Stimulated activated naive CD8-positive, alpha-beta T cell treated with anti-CD3 and anti-CD28 coated beads, Interleukin-15, amount 100 ng/mL, for 72 hours (primary cell): ENCODE measurements around the gene TAGLN.
A peak's percentile ranks its signal among the peaks of the same experiment; 100 is the strongest.
"Not testable (repeated sequence)": the region's sequence is repeated elsewhere in the genome, so short reads cannot be mapped to it uniquely, and the experiment has no call there.

Experiments
- ATAC-seq: fragments of 150-1000 bp; cut with Tn5 transposase; 2 replicates; pipeline ENCODE4 v1.10.0; 2021; ENCODE audit warnings: mild to moderate bottlenecking, moderate library complexity
- DNase-seq, 2 donors: peaks; one replicate each; pipeline ENCODE4 v3.0.0; 2021 to 2022
- H3K27ac Mint-ChIP-seq, 2 donors: one replicate each; pipeline ENCODE4 v1.8.0; 2022; ENCODE audit warnings: mild to moderate bottlenecking in 2 of 2, mixed read lengths in 2 of 2, moderate library complexity in 2 of 2
- H3K27me3 Mint-ChIP-seq: one replicate; pipeline ENCODE4 v1.8.0; 2022; ENCODE audit warnings: mixed read lengths
- H3K4me1 Mint-ChIP-seq: one replicate; pipeline ENCODE4 v1.8.0; 2022; ENCODE audit warnings: mild to moderate bottlenecking, mixed read lengths
- H3K4me3 Mint-ChIP-seq, 2 donors: one replicate each; pipeline ENCODE4 v1.8.0; 2022; ENCODE audit warnings: mild to moderate bottlenecking in 2 of 2, mixed read lengths in 2 of 2, moderate library complexity in 1 of 2
- H3K9me3 Mint-ChIP-seq, 2 donors: one replicate each; pipeline ENCODE4 v1.8.0; 2022; ENCODE audit warnings: mixed read lengths in 2 of 2

Gene TAGLN

DNA sequence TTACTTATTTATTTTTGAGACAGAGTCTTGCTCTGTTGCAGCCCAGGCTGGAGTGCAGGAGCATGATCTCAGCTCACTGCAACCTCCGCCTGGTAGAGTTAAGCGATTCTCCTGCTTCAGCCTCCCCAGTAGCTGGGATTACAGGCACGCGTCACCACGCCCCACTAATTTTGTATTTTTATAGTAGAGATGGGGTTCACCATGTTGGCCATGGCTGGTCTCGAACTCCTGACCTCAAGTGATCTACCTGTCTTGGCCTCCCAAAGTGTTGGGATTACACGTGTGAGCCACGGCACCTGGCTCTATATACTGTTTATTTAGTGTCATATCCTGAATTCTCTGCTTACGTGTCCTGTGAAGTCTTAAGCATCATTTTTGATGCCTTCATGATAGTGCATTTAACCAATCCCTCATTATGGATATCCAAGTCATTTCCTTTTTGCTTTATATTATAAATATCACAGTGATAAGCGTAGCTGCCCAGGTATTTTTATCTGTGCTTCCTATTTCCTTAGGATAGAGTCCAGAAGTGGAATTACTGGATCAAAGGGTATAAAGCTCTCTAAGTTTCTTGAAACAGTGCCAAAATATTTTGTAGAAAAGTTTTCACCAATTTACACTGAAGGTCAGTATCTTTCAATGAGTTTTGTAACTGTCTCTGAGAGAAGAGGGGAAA, 21.5 kb upstream of the TAGLN start:
- Mint-ChIP-seq H3K27ac (peak overlapping the region; percentile 19 to 92), H3K27me3 (no peaks in the 10 kb centered on the region), H3K4me1 (peaks cover 33% of the 10 kb centered on the region), H3K4me3 (peak overlapping the region; percentile 95), H3K9me3 (no peaks in the 10 kb centered on the region)
- DNase-seq = no peak
- no peak for ATAC-seq

DNA sequence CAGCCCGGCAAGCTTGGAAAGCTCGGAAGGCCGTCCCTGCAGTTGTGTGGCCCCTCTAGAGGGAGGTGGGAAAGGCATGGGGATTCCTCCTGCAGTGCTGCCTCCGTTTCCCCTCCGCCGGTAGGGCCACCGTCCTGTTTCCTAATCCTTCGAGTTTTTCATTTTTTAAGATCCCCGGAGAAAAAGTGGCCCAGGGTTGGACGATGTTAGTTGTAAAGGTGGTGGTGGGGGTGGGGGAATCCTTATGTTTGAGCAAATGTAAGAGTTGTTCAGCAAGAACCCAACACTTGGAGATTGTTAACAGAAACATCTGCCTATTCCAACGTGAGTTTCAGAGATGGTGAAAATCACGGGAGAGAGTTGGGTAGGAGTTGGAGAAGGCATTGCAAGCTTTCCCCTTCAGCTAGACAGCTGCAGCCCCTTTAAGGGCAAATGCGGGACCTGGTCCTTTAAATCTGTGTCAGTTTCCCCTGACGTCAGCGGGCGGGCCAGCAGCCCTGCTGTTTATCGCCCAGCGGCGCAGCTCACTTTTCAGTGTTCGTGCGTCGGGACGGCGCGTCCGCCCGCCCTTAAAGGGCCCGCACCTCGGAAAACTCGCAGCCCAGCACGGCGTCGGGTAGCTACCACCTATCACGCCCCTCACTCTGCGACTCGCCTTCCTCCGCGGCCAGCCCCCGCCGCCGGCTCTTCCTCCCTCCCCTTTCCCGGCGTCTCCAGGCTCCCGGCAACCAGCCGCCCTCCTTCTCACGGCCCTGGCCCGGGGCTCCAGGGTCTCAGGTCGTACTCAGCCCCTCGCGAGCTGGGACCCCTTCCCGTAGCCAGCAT, 20.7 kb upstream of the TAGLN start, which contains the start of gene SIDT2:
TSS of gene SIDT2 (plus strand) at position 534 of the 825 bp plus-strand sequence. CDS start 521 bp downstream, outside the sequence.
- no peaks in the 10 kb centered on the region for H3K9me3 Mint-ChIP-seq
- peak; percentile 84 to 89 for DNase-seq
- ATAC-seq = peak; percentile 98
- H3K4me3 Mint-ChIP-seq = peak within 1 kb of the TSS; percentile 95
- peak within 1 kb of the TSS; percentile 87 to 92 for H3K27ac Mint-ChIP-seq
- no peaks in the 10 kb centered on the region for H3K27me3 Mint-ChIP-seq
- H3K4me1 Mint-ChIP-seq = peaks cover 33% of the 10 kb centered on the region

DNA sequence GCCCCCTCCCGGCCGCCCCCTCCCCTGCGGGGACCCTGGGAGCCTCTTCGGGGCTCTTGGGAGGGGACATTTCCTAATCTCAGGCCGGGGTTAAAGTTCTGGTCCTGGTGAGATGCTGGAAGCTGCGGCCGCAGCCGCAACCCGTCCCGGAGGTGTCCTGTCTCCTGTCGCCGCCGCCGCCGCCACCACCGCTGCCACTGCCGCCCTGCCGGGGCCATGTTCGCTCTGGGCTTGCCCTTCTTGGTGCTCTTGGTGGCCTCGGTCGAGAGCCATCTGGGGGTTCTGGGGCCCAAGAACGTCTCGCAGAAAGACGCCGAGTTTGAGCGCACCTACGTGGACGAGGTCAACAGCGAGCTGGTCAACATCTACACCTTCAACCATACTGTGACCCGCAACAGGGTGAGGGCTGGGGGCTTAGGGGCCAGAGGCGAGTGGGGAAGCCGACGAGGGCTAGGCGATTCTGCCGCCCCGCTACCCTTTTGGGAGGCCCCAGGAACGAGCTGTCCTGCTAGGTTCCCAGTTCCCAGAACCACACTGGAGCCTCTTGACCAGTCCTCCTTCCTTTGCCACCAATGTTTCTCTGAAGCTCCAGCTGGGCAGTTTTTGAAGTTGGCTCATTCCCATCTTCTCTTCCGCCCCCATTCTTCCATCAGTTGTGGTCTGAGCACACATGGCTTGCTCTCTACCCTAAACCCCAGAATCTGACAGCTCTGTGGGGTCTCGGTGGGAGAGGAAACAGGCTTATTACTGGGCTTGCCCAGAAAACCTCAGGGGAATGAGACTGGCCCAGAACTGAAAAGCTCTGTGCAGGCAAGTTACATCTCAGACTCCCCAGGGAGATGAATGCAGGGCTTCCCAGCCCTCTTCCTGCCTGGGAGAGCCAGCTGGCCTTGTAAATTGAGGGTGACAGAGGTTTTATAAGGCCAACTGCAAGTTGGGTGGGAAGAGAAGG, 19.8 kb upstream of the TAGLN start:
- Mint-ChIP-seq H3K27me3 (no peaks in the 10 kb centered on the region), H3K4me1 (peaks cover 33% of the 10 kb centered on the region), H3K4me3 (peak overlapping the region; percentile 95), H3K9me3 (no peaks in the 10 kb centered on the region), H3K27ac (peak overlapping the region; percentile 87 to 89)
- DNase-seq (peak; percentile 54 to 62), ATAC-seq (peak; percentile 69)

DNA sequence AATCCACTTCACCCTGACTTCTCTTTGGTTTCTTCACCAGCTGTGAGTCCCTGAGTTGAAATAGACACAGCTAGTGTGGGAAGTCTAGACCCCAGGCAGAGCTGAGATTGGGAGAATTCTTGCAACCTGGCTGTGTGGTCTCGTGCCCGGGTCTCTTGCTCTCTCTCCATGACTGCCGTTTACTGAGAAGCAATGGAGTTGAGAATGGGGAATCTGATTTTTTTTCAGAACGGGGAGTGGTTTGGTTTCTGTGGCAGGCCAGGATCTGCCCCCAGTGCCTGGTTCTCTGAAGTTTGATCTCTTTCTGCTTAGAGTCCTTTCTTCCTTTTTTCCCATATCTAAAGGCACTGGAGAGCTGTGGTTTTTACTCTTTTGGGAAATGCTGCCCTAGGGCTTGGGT, 19.1 kb upstream of the TAGLN start:
- Mint-ChIP-seq H3K9me3 (no peaks in the 10 kb centered on the region), H3K4me3 (peak overlapping the region; percentile 95), H3K4me1 (peaks cover 33% of the 10 kb centered on the region), H3K27me3 (no peaks in the 10 kb centered on the region), H3K27ac (peak overlapping the region in 1 of 2 donors; percentile 87)
- ATAC-seq = no peak
- no peak for DNase-seq

DNA sequence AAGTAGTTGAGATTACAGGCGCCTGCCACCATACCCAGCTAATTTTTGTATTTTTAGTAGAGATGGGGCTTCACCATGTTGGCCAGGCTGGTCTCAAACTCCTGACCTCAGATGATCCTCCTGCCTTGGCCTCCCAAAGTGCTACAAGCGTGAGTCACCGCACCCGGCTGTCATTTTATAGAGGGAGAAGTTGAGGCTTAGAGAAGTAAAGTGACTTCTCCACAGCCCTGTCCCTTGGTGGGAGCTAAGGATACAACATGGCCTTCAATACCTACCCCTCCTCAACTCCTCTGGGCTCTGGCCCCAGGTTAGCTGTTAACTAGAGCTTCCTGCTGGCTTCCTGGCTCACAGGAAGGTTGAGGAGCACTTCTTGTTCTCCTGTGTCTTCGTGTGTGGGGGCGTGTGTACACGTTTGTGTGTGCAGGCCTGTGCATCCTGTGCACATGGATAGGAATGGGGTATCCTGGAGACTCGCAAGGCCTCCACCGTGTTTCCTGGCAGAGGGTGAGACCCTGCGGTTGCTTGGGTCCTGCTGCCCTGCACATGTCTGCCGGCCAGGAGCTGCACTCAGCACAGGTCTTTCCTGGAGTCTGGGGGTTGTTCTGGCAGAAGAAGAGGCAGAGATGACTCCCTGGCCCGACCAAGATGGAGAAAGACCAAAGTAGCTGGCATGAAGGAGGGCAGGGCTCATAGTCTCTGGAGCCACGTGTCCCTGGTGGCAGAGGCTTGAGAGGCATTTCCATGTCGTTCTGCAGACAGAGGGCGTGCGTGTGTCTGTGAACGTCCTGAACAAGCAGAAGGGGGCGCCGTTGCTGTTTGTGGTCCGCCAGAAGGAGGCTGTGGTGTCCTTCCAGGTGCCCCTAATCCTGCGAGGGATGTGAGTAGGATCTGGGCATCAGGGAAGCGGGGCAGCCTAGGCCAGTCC, 18.2 kb upstream of the TAGLN start:
- no peaks in the 10 kb centered on the region for H3K9me3 Mint-ChIP-seq
- H3K27ac Mint-ChIP-seq = peak overlapping the region in 1 of 2 donors; percentile 76
- peak overlapping the region in 1 of 2 donors; percentile 95 for H3K4me3 Mint-ChIP-seq
- no peaks in the 10 kb centered on the region for H3K27me3 Mint-ChIP-seq
- H3K4me1 Mint-ChIP-seq = peaks cover 33% of the 10 kb centered on the region
- ATAC-seq = peak; percentile 24
- peak; percentile 41 to 60 for DNase-seq

DNA sequence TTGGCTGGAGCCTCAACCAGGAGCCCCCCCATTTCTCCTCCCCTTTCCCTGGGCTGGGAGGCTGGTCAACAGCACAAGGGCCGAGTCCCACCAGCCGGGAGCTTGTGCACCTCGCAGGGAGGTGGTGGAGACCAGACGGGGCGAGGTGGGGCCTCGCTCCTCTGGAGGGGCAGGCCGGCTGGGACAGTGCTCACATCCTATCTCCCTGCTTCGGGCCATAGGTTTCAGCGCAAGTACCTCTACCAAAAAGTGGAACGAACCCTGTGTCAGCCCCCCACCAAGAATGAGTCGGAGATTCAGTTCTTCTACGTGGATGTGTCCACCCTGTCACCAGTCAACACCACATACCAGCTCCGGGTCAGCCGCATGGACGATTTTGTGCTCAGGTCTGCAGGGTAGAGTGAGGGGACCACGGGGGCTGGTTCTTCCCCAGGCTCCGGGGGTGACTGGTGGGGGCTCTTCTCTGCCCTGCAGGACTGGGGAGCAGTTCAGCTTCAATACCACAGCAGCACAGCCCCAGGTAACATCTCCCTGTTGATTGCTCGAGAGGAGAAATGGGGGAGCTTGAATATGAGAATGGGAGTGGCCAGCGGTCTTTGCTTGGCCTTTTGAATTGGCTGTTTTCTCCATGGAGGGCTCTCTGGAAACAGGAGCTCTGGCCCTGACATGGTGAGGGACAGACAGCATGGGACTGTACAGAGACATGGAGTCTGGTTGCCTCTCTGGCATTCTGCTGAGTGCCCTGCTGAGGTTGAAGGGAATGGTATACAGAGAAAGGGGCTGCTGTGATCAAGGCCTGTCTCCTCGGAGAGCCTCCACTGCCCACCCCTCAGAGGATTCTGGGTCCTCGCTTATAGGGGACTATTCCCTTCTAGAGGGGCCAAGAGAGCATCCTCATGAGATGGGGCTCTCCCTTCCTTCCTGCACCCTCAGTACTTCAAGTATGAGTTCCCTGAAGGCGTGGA, 17.3 kb upstream of the TAGLN start:
- H3K27me3 Mint-ChIP-seq = no peaks in the 10 kb centered on the region
- ATAC-seq (no peak), DNase-seq (no peak)
- H3K4me3 Mint-ChIP-seq = no peak overlapping the region
- H3K9me3 Mint-ChIP-seq = no peaks in the 10 kb centered on the region
- H3K4me1 Mint-ChIP-seq = peaks cover 33% of the 10 kb centered on the region
- H3K27ac Mint-ChIP-seq = peak overlapping the region in 1 of 2 donors; percentile 82

DNA sequence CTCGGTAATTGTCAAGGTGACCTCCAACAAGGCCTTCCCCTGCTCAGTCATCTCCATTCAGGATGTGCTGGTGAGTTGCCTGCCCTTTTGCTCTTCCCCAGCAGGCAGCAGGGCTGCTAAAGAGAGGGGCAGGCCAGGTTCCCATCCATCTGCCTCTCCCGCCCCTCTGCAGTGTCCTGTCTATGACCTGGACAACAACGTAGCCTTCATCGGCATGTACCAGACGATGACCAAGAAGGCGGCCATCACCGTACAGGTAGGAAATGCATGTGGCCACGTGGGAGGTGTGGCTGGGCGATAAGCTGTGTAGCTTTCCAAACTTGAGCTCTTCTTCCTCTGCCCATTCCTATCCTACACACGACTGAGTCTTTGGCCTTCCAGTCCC, 16.6 kb upstream of the TAGLN start:
- Mint-ChIP-seq H3K27ac (no peak overlapping the region), H3K9me3 (no peaks in the 10 kb centered on the region), H3K27me3 (no peaks in the 10 kb centered on the region), H3K4me3 (no peak overlapping the region), H3K4me1 (peaks cover 33% of the 10 kb centered on the region)
- ATAC-seq (no peak), DNase-seq (no peak)

DNA sequence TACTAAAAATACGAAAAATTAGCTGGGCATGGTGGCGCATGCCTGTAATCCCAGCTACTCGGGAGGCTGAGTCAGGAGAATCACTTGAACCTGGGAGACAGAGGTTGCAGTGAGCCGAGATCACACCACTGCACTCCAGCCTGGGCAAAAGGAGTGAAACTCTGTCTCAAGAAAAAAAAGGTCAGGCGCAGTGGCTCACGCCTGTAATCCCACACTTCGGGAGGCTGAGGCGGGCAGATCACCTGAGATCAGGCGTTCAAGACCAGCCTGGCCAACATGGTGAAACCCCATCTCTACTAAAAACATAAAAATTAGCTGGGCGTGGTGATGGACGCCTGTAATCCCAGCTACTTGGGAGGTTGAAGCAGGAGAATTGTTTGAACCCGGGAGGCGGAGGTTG, 16.0 kb upstream of the TAGLN start:
- H3K27ac Mint-ChIP-seq, DNase-seq, H3K27me3 Mint-ChIP-seq, H3K9me3 Mint-ChIP-seq, H3K4me3 Mint-ChIP-seq, ATAC-seq: not testable (repeated sequence)
- H3K4me1 Mint-ChIP-seq = peaks cover 27% of the 10 kb centered on the region

DNA sequence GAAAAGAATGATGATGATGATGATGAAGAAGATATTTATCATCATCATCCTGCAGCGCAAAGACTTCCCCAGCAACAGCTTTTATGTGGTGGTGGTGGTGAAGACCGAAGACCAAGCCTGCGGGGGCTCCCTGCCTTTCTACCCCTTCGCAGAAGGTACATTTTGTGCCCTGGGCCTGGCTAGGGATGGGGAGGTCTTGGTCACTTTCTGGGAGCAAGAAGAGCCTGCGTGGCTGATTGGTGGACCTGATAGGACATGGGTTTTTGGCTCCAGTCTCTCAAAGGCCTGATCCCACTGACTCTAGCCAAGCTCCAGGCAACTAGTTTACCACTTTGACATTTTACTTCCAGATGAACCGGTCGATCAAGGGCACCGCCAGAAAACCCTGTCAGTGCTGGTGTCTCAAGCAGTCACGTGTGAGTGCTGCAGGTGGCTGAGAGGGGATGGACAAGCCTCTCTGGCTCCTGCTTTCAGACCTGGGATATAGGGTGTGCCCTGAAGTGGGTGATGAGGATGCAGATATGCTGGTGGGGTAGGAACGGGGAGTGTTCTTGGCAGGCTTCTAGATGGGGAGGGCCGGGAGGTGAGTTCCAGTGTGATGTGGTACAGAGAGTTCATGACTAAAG, 15.3 kb upstream of the TAGLN start:
- Mint-ChIP-seq H3K27me3 (no peaks in the 10 kb centered on the region), H3K4me1 (peaks cover 25% of the 10 kb centered on the region), H3K27ac (peak overlapping the region in 1 of 2 donors; percentile 6)

DNA sequence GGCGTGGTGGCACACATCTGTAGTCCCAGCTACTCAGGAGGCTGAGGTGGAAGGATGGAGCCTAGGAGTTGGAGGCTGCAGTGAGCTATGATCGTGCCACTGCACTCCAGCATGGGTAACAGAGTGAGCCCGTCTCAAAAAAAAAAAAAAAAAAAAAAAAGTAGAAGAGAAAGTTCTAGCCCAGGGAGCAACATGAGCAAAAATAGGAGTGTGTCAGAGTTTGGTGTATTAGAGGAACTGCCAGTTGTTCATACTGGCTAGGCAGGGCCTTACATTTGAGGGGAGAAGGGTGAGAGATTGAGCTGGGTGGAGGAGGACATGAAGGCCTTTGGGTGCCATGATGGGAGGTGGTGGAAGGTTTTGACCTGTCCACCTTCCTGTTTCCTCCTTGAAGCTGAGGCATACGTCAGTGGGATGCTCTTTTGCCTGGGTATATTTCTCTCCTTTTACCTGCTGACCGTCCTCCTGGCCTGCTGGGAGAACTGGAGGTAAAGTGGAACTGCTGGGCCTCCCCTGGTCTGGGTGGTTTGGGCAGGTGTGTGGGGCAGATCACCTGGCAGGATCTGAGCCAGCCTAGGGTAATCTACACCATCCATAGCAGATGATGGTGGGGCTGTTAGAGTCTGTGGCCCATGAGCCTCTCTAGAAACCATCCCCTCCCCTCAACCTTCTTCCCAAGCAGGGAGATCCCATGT, 13.3 kb upstream of the TAGLN start:
- Mint-ChIP-seq H3K4me3 (no peak overlapping the region), H3K4me1 (peaks cover 7% of the 10 kb centered on the region), H3K27me3 (no peaks in the 10 kb centered on the region), H3K27ac (no peak overlapping the region), H3K9me3 (no peaks in the 10 kb centered on the region)
- no peak for ATAC-seq
- DNase-seq = no peak

More for the DNA sequence above, 15.3 kb upstream of the TAGLN start:
- ATAC-seq (no peak), DNase-seq (no peak)
- no peaks in the 10 kb centered on the region for H3K9me3 Mint-ChIP-seq
- no peak overlapping the region for H3K4me3 Mint-ChIP-seq

DNA sequence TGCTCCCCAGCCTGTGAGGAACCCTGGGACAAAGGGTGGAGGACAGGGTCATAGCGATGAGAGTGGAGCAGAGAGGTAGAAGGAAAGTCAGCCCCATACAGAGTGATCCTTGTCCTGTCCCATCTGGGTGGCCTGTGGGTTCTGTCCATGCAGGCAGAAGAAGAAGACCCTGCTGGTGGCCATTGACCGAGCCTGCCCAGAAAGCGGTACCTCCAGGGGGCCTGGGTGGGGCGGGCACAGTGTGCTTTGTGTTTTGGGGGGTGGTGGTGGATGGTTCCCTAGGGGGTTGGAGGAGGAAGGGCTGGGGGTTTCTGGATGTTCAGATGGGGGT, 12.8 kb upstream of the TAGLN start:
- Mint-ChIP-seq H3K27ac (no peak overlapping the region), H3K9me3 (no peaks in the 10 kb centered on the region), H3K4me3 (no peak overlapping the region), H3K4me1 (peaks cover 2% of the 10 kb centered on the region), H3K27me3 (no peaks in the 10 kb centered on the region)
- ATAC-seq (no peak), DNase-seq (no peak)

DNA sequence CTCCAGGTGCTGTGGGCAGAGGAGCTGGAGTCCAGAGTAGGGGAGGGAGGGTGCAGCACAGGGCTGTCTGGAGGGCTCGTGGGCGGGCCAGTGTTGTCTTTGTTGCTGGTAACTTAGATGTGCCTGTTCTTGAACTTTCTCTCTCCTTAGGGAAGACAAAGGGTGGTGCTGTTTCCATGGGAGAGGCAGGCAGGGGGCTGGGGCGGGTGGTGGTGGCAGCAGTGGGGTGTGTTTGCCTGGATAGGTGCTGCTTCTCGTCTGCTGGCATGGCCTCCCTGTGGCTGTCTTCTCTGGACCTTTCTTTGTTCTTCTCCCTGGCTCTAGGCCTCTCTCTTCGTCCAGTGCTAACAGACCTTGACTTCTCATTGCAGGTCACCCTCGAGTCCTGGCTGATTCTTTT, 12.2 kb upstream of the TAGLN start:
- Mint-ChIP-seq H3K27me3 (no peaks in the 10 kb centered on the region), H3K27ac (no peak overlapping the region), H3K4me1 (no peaks in the 10 kb centered on the region), H3K4me3 (no peak overlapping the region), H3K9me3 (no peaks in the 10 kb centered on the region)
- DNase-seq (no peak), ATAC-seq (no peak)

DNA sequence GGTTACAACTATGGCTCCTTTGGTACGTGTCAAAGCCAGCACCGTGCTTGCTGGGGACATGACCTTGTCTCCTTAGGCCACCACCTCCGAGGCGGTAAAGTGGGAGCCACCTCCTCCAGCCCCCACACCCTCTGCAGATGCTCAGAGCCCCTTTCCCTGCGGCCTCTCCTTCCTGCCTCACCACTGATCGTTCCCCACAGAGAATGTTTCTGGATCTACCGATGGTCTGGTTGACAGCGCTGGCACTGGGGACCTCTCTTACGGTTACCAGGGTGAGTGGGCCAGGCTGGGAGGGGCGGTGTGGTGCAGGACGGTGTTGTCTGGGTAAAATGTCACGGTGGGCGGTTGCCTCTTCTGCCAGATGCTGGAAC, 11.8 kb upstream of the TAGLN start:
- Mint-ChIP-seq H3K4me3 (no peak overlapping the region), H3K4me1 (no peaks in the 10 kb centered on the region), H3K27me3 (no peaks in the 10 kb centered on the region), H3K27ac (no peak overlapping the region), H3K9me3 (no peaks in the 10 kb centered on the region)
- ATAC-seq = no peak
- DNase-seq = no peak
